G401.6 (cell line): ENCODE data around the gene WNT9B.
"Not testable (repeated sequence)": the region's sequence is repeated elsewhere in the genome, so short reads cannot be mapped to it uniquely, and the experiment has no call there.

ENCODE experiments used
- FAIRE-seq: peaks from 2 replicates; lab custom pipeline; 2012; peaks lifted over from hg19 to GRCh38; lab: Jason Lieb, UNC

The WNT9B gene

DNA sequence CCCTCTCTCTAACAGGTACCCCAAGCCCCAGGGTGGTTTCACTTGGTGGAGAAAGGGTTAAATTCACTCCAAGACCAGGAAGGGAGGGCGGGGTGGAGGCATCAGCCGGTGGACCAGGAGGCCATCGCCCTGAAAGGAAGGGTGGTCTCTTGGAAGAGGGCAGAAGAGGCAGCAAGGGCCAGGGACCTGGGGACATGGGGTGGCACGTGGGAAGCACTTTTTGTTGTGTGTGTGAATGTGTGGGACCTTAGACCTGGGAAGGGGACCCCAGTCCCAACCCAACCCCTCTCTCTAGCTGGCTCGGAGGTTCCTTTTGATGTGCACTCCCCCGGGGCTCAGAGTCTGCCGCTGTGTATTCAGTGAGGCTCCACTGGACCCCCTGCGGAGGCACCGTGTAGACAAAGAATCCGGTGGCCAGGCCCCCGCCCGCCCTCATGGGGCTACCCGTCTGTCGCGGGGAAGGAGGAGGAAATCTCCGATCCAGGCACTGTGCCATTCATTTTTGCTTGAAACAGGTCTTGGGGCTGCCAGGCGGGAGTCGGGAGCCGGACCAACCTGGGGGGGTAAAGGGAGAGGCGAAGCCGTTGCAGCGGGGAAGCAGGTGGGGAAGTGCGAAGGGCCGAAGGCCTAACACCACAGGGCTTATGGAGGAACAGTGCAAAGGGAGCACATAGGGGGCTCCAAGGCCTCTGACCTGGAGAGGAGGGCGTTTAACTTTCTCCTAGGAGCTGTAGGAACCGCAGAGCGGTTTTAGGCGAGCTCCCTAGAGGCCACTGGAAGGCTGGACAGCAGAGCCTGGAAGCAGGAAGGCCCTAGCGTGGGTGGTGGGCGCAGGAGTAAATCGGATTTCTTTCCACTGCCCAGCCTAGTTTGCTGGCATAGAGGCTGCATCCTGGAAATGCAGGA, 29.6 kb upstream of the WNT9B start:
- no peak for FAIRE-seq

DNA sequence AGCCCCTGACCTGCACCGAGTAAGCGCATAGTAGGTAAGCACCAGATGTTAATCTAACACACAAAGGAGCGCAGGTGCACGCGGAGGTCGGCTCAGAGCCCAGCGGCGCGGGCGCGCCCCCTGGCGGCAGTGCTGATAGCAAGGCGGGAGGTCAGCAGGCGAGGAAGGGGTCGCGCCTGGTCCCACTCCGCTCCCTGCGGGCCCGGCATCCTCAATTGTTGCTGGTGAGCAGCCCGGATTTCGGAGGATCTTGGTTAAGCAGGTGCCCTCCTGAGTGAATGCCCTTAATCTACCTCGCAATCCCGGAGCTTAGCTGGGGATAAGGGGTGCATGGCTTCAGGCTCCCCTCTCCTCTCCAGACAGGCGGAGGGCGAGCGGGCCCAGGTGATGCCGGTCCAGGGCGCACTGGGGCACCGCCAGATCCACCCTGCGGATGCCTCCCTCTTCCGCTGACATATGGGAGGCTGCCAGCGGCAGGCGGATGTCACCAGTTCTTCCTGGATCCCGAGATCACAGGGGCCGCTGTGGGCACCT, 28.9 kb upstream of the WNT9B start:
- no peak for FAIRE-seq

DNA sequence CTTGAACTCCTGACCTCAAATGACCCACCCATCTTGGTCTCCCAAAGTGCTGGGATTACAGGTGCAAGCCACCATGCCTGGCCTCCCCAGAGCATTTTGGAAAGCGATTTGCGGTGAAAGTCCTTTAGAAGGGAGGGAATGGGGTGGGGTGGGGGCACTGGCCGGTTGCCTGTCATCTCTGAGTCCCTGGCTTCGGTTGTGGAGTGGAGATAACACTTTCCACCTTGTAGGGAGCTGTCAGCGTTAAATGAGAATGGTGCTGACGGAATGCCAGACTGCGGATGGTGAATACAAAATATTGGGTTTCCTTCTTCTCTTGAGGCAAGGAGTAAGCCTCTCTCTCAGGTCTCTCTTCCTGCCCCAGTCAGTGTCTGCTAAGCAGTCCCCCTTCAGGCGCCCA, 27.7 kb upstream of the WNT9B start:
- no peak for FAIRE-seq

DNA sequence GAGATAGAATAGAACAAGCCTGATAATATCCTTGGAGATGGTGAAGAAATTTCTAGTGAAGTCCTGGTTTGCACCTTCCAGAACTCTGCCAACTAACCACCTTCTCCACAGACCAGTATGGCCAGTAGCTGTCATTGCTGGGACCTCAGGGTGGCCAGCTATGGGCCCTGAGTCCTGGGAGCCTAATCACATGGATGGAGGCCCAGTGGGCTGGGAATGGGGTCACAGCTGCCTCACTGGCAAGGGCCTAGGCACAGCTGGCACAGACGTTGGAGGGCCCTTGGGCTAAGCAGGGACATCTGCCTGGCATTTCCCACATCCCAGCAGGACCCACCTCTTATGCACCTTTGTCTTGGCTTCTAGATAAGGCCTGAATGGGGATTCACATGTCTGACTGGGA, 25.3 kb upstream of the WNT9B start:
- no peak for FAIRE-seq

DNA sequence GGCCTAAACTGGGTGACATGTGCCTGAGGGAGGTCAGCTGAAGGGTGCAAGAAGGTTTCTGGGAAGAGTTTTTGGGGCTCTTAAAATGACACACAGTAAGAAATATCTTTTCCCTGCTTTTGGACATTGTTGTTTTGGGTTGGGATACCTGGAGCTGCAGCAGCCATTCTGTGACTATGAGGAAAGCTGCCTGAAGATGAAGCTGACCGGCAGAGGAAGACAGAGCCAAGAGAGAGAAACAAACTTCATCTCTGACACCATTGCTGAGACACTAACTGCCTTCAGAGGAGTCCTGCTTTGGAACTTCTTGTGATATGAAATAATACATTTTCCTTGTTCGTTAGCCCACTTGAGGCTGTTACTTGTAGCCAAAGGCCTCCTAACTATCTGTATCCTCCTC, 24.1 kb upstream of the WNT9B start:
- FAIRE-seq: no peak

DNA sequence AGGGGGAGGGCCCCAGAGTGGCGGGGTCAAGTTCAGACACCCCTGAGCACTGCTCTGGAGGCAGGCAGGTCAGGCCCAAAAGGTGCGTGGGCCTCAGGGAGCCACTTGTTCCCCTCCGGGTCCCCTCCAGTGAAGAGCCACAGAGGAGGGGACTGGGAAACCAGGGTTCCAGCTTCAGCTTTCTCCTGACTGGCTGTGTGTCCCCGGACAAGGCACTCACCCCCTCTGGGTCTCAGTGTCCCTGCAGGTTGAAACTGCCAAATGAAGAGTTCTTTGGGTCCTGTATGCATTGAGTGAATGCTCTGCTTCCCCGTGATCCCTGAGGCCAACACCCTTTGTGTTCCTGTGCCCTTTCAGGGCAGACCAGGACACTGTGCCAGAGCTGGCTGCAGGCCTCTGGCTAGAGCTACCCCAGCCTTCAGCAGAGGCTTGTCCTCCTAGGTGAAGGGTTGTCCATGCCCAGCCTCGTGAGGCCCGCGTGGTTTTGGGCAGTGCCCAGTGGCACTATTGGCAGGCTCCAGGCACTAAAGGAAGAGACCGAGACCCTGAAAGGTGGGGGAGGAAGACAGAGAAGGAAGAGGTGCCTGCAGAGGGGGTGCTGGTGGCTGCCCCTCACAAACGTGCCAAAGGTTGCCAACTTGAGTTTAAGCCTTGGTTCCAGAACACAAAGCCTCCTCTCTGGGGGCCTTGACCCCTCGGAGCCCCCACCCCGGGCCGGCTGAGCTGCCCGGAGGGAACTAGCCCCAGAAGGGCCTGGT, 19.6 kb upstream of the WNT9B start:
- FAIRE-seq: no peak

DNA sequence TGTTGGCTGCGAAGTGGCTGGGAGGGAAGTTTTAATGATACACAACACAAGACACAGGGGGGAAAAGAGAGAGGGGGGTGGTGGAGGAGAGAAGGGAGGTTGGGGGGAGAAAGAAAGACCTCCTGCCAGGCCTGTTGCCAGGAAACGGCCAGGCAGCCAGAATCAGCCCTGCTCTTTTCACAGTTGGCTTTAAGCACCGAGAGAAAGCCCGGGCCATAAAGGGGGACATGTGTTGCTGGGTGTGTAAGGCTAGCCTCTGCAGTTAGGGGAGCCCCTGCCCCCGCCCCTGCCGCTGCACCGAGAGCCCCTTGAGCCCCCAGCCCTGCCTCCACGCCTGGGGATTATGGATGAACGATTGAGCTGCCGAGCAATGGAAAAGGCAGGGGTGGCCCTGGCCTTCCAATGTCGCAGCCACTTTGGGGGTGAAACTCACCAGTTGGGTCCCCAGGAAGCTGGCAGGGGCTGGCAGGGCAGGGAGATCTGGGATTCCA, 19.0 kb upstream of the WNT9B start:
- no peak for FAIRE-seq

DNA sequence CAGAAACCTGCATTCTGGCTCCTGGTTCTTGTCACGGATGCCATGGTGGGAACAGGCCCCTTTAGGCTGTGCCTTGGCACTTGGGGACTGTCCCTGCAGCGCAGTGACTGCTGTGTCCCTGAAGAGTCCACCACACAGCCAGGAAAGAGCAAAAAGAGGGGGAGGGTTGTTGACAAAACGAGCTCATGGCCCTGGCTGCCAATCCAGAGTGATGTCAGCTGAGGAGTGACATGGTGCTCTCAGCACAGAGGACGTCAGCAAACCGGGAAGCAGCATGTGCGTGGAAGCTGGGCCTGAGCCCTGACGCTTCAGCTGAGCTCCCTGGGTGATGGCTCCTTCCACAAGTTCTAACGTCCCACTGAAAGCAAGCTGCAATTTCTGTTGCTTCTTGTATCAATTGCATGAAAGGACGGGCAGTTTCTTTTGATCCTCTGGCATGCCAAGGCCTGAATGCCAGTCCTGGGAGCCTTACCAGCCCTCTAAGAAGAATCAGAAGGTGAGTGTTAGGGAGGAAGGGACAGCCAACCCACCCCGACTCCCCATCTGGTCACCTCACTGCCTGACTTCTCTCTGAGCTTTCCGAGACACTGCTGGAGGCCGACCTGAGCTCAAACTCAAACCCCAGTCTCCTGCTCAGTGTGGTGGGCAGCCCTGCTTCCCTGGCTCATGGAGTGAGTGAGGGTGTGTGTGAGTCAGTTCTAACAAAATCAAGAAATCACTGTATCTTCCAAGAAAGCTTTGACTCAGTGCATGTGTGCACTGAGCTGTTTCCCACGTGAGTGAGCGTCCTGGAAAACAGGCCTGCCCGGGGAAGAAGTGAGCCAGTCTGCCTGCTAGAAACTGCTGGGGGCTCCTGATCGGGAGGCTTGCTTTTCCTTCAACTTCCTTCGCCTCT, 18.2 kb upstream of the WNT9B start:
- no peak for FAIRE-seq

DNA sequence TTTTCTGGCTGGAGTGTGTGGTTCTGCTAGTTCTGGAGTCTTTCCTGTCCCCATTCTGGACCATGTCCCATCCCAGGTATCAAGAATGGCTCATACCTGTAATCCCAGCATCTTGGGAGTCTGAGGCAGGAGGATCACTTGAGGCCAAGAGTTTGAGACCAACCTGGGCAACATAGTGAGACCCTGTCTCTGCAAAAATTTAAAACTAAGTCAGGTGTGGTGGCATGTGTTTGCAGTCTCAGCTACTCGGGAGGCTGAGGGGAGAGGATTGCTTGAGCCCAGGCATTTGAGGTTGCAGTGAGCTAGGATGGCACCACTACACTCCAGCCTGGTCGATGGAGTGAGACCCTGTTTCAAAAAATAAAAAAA, 17.6 kb upstream of the WNT9B start:
- no peak for FAIRE-seq

DNA sequence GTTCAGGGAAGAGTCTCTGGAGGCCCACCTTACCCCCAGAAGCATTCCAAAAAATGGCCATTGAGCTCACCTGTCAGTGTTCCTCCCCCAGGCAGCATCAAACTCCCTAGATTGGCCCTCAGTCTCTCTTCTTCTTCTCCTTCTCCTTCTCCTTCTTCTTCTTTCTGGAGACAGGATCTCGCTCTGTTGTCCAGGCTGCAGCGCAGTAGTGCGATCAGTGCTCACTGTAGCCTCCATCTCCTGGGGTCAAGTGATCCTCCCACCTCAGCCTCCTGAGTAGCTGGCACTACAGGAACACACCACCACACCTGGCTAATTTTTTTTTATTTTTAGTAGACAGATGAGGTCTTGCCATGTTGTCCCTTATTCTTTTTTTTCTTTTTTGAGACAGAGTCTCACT, 16.5 kb upstream of the WNT9B start:
- no peak for FAIRE-seq

DNA sequence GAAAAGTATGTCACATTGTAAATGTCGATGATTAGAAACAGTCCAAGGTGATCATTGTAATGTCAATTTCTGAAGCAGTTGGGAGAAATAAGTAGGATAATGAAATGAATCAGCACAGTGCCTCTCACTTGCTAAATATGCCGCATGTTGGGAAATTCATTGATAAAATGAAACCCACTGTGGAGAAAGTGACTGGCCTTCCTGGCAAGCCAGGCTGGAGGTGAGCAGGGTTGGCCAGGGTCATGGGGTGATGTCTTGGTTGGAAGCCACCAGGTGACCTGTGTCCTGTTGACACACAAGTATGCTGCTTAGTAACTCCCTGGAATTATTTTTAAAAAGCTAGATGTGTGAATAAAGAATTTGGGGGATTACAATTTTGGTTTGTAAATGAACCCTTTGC, 14.9 kb upstream of the WNT9B start:
- FAIRE-seq: no peak

DNA sequence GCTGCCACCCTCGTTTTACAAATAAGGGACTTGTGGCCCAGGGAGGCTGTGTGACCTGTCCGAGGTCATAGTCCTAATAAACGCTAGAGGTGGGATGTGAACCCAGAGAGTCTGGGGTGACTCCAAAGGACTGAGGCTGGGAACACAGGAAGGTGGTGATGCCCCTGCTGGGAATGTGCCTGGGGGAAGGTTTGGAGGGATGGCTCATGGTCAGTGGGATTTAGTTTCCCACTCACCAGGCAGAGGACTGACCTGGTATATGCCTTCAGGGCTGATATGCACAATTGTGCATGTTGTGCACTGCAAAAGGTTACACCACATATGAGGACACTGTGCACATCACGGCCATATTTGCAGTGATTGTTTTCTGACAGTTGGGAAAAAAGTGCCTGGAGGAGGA, 13.9 kb upstream of the WNT9B start:
- FAIRE-seq: no peak

DNA sequence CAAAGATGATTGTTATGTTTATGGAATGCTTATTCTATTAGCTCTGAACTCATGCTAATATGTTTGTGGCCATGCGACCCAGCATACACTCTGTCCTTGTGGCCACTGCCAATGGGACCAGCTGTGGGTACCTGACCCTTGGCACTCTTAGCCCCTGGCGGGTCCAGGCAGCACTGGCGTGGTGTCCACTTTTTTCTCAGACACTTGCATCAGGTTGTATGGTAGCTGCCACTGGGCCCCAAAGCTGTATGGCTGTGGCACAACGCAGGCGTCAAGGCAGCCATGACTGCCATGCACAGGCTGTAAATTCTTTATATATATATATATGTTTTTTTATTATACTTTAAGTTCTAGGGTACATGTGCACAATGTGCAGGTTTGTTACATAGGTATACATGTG, 12.2 kb upstream of the WNT9B start:
- FAIRE-seq: no peak

DNA sequence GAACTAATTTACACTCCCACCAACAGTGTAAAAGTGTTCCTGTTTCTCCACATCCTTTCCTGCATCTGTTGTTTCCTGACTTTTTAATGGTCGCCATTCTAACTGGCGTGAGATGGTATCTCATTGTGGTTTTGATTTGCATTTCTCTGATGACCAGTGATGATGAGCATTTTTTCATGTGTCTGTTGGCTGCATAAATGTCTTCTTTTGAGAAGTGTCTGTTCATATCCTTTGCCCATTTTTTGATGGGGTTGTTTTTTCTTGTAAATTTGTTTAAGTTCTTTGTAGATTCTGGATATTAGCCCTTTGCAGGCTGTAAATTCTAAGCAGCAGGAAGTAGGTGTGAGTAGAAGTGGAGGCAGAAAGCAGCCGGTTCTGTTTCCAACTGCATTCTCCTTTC, 10.8 kb upstream of the WNT9B start:
- FAIRE-seq: not testable (repeated sequence)

DNA sequence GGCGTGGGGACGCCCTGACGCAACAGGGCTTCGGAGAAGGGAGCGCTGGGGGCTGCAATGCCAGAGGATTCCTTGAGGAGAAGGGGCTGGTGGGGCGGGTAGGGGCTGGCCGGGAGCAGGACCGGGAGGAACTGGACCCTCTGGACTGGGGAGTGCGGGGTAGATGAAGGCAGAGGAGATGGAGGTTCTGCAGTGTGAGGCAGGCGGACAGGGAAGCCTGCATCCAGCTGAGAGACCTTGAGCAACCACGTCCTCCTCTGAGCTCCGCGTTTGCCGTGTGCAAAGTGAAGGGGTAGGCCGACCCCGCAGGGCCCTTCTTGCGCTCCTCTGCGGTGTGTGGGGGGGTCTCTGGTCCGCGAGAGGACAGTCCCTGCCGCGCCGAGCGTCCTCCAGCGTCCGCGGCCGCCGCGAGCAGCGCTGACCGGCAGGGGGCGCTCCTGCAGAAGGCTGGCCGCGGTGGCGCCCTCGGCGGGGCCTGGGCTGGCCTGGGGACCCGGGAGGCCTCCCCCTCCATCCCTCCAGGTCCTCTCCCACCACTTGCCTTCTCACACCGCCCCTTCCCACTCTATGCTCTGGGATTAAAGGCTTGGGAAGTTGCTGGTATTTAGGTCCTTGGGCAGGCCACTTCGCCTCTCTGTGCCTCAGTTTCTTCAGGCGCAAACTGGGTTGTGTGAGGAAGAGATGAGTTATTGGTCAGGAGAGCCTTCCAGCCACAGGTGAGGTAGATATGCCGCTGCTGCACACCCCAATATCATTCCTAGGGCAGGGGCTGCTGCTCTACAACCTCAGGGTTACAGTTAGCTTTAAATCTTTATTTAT, 9.6 kb upstream of the WNT9B start:
- no peak for FAIRE-seq

DNA sequence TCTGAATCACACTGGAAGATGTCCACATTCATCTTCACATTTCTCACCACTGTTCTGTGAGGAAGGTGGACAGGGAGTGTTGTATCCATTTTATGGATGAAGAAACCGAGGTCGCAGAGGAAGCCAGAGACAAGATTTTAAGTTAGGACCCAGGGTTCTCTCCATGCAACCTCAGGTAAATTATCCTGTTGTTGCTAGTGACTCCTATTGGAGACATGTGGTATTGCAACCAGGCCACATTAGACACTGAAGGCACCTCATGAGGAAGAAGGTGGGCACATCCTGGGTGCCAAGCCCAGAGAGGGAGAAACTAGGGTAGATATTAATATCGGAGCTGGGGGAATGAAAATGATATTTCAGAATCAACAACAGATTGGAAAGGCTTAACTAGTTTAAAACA, 8.5 kb upstream of the WNT9B start:
- no peak for FAIRE-seq

DNA sequence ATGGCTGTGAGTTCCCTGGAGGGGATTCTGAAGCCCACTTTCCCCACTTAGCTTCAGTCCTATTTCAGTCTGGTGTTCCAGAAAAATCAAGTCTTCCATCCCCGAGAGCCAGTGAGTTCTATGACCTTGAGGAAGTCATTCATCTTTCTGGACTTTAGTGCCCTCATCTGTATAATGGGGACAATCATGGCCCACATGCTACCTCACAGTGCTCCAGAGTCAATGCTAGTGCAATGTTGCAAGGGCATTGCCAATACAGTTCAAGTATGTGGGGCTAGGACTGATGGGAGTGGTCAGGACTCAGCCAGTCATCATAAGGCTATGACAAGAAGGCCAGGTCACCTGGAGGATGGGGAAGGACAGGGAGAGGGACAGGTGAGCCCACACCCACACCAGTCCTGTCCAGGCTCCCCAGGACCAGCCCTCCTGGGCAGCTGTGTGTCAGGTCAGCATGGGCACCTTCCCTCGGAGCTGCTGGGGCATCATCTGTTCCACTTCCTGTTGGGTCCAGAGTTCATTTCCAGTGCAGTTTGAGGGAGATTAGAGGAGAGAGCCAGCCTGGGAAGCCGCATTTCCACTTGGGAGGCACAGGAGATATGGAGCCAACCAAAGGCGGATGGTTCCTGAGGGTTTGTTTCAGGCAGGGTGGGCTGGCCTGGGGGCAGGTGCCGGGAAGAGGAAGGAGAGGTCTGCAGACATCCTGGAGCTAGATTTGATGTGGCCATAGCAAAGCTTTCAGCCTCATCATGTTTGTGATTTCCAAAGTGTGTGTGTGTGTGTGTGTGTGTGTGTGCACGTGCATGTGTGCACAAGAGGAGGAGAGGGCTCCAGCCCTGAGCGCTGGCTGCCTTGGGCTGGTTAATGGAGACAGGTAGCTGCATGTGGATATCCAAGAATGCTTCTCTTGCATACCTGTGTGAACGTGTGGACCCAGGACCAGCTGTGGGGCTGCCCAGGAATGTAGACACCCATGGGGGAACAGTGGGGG, 3.9 kb upstream of the WNT9B start:
- no peak for FAIRE-seq

DNA sequence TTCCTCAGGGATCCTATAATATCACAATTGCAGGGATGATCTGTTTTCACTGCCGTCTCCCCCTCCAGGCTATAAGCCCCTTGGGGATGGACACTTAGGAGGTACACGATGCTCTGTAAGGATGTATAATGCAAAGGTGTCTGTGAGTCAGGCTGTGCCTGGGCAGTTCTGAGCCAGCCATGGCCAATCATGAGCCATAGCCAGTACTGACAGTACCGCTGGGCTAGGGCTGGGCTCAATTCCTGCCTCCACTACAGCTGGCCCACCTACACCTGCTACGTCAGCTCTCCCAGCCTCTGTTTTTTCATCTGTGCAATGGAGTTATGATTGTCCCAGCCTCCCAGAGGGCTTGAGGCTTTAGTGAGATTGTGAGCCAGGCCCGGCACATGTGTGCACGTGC, 2.8 kb upstream of the WNT9B start:
- FAIRE-seq: no peak

DNA sequence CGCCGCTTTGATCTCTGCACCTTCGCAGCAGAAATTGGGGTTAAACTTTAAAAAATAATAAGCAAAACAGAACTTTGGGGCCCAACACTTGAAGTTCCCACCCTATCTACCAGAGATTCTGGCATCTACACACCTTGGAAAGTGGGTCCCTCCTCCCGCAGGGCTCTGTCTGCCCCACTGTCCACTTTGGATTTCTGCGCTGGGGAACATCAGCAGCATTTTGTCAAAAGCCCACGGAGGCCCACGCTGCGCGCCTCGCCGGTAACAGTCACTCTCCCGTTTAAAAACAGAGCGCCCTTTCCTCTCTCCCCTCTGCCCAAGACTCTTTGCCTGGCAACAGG, 725 bp upstream of the WNT9B start:
- no peak for FAIRE-seq

DNA sequence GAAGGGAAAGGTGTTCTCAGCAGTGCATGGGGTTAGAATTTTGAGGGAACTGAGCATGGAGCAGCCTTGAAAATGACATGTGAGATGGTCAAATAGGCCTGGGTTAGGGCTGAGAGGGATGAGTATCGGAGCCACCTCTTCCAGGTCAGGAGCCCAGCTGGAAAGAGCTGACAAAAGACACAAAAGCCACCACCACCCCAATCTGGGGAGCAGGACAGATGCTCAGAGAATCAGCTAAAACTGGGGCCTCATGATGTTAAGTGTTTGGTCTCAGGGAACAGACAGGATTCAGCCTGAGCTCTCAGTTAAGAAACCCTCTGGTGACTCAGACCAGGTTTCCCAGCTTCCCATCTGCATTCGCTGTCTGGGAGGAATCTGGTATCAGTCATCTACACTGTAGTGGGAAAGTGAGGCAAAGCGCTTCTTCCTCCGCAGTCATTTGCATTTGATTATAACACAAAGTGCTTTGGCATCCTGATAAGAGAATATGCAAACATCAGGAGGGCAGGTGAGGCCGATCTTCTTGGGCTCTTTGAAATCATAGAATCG, 2.6 kb downstream of the WNT9B start:
- FAIRE-seq: no peak
